Retina (tissue), 1 donor: ENCODE results near the gene TMTC2.
A peak's percentile ranks its signal among the peaks of the same experiment; 100 is the strongest.

Experiments used
- DNase-seq: peaks from one replicate; pipeline ENCODE4 v3.0.0-alpha.2; 2016

TMTC2 gene

GRCh38 chr12:82855872-82856271 lies 169.2 kb downstream of the TMTC2 start:
- DNase-seq: no peak

GRCh38 chr12:82857276-82857675 lies 170.6 kb downstream of the TMTC2 start:
- DNase-seq: no peak

GRCh38 chr12:82857911-82858533 lies 171.3 kb downstream of the TMTC2 start:
- DNase-seq: no peak

- no peak for DNase-seq
These were observed 171.8 kb downstream of the TMTC2 start for GRCh38 chr12:82858534-82858917.

- DNase-seq: no peak
These were observed 175.5 kb downstream of the TMTC2 start for GRCh38 chr12:82862069-82862841.

- no peak for DNase-seq
These were observed 176.4 kb downstream of the TMTC2 start for GRCh38 chr12:82862876-82863649.

- DNase-seq: no peak
These were observed 179.6 kb downstream of the TMTC2 start for GRCh38 chr12:82866227-82866775.

GRCh38 chr12:82866946-82867345 lies 180.2 kb downstream of the TMTC2 start:
- DNase-seq: no peak

- DNase-seq: no peak
These were observed 181.2 kb downstream of the TMTC2 start for GRCh38 chr12:82867762-82868500.

- no peak for DNase-seq
These were observed 184.2 kb downstream of the TMTC2 start for GRCh38 chr12:82870771-82871377.

- DNase-seq: no peak
These were observed 185.4 kb downstream of the TMTC2 start for GRCh38 chr12:82872088-82872487.

GRCh38 chr12:82873309-82873708 lies 186.6 kb downstream of the TMTC2 start:
- DNase-seq: no peak

- DNase-seq: no peak
These were observed 187.2 kb downstream of the TMTC2 start for GRCh38 chr12:82873951-82874350.

- DNase-seq: no peak
These were observed 188.2 kb downstream of the TMTC2 start for GRCh38 chr12:82874945-82875344.

GRCh38 chr12:82876075-82876474 lies 189.4 kb downstream of the TMTC2 start:
- DNase-seq: no peak

- no peak for DNase-seq
These were observed 191.3 kb downstream of the TMTC2 start for GRCh38 chr12:82877963-82878362.

GRCh38 chr12:82880442-82880901 lies 193.8 kb downstream of the TMTC2 start:
- DNase-seq: peak; percentile 50

GRCh38 chr12:82883394-82884355 lies 197.0 kb downstream of the TMTC2 start:
- peak; percentile 72 for DNase-seq

- DNase-seq: no peak
These were observed 200.1 kb downstream of the TMTC2 start for GRCh38 chr12:82886671-82887340.

- no peak for DNase-seq
These were observed 207.2 kb downstream of the TMTC2 start for GRCh38 chr12:82893896-82894295.
